ENCODE measurements around the gene INCENP. TPM values are rescaled to one million over a fixed set of nuclear protein-coding genes. Genes with fewer than 3 reads are reported as not detected.

Gene INCENP
- total and polyA plus RNA-seq, 10 of the 15 experiments (the other 5 are each of a cell fraction or from before 2014, with no cell fraction given): 1.4 to 96.8 (median 29.0) TPM

DNA sequence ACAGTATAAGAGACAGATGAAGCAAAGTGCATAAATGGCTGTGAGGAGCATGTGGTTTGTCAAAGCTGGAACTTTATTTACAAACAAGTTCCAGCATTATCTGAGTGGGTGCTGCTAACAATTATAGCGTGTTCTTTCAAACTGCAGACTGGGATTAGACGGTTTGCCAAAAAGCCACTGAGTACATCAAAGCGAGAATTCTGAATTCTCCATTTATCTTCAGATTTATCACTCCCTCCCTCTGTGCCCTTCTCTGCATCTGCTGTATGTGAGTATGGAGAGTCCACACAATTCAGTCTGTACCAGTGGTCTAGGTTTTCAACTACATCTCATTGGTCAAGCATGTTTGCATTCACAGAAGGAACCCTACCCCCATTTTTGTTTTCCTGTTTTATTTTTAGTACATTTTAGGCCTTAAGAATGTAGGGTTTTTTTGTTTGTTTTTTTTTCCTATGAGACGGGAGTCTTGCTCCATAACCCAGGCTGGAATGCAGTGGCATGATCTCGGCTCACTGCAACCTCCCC lies 18.1 kb upstream of the INCENP start:
- Histone ChIP-seq H3K9me3 (replicated peaks; ENCODE audit: control insufficient read depth, insufficient read depth, low read length) (no peaks in the 10 kb centered on the region), H3K27ac (ENCODE audit: control insufficient read depth, insufficient read depth) (no peak overlapping the region), H3K4me1 (ENCODE audit: control insufficient read depth, insufficient read depth, low read length) (no peaks in the 10 kb centered on the region), H4K20me1 (ENCODE audit: control insufficient read depth, insufficient read depth) (no peaks in the 10 kb centered on the region), H3K36me3 (ENCODE audit: control insufficient read depth in 2 of 2, insufficient read depth in 2 of 2, low read length in 1 of 2) (no peaks in the 10 kb centered on the region), H3K9ac (ENCODE audit: control insufficient read depth, insufficient read depth, low read length) (no peak overlapping the region), H3K4me2 (ENCODE audit: control insufficient read depth, insufficient read depth) (no peak overlapping the region), H3K4me3 (no peak overlapping the region), H3K79me2 (ENCODE audit: control insufficient read depth, insufficient read depth, low read length) (no peaks in the 10 kb centered on the region), H2AFZ (ENCODE audit: control insufficient read depth, low read depth, low read length) (peak overlapping the region; percentile 15), H3K27me3 (replicated peaks in 1 of 2; ENCODE audit: control insufficient read depth in 2 of 2, insufficient read depth in 2 of 2, low read length in 1 of 2) (no peaks in the 10 kb centered on the region)
- no peak for TF ChIP-seq TCF12 (IDR thresholded peaks at IDR 0.05; ENCODE audit: low read depth, low read length)
- TF ChIP-seq ZNF274 (IDR thresholded peaks at IDR 0.05; ENCODE audit: insufficient read depth, insufficient read length): no peak
- TF ChIP-seq NFXL1 (IDR thresholded peaks at IDR 0.05; ENCODE audit: borderline replicate concordance): no peak
- TF ChIP-seq, protein P1, sequence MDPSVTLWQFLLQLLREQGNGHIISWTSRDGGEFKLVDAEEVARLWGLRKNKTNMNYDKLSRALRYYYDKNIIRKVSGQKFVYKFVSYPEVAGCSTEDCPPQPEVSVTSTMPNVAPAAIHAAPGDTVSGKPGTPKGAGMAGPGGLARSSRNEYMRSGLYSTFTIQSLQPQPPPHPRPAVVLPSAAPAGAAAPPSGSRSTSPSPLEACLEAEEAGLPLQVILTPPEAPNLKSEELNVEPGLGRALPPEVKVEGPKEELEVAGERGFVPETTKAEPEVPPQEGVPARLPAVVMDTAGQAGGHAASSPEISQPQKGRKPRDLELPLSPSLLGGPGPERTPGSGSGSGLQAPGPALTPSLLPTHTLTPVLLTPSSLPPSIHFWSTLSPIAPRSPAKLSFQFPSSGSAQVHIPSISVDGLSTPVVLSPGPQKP (IDR thresholded peaks at IDR 0.05; ENCODE audit: low read depth, low read length): no peak
- no peak for TF ChIP-seq RELA (IDR thresholded peaks at IDR 0.05; ENCODE audit: borderline replicate concordance, partially characterized antibody)
- no peak for TF ChIP-seq PKNOX1 (IDR thresholded peaks at IDR 0.05)
- no peak for TF ChIP-seq CHD2 (IDR thresholded peaks at IDR 0.05; ENCODE audit: borderline replicate concordance, low read depth, low read length)
- TF ChIP-seq, protein P2, sequence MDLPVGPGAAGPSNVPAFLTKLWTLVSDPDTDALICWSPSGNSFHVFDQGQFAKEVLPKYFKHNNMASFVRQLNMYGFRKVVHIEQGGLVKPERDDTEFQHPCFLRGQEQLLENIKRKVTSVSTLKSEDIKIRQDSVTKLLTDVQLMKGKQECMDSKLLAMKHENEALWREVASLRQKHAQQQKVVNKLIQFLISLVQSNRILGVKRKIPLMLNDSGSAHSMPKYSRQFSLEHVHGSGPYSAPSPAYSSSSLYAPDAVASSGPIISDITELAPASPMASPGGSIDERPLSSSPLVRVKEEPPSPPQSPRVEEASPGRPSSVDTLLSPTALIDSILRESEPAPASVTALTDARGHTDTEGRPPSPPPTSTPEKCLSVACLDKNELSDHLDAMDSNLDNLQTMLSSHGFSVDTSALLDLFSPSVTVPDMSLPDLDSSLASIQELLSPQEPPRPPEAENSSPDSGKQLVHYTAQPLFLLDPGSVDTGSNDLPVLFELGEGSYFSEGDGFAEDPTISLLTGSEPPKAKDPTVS (IDR thresholded peaks at IDR 0.05; ENCODE audit: low read depth, low read length): no peak
- TF ChIP-seq EP300 (IDR thresholded peaks at IDR 0.05; ENCODE audit: borderline replicate concordance in 1 of 2, control insufficient read depth in 1 of 2, low read depth in 2 of 2, low read length in 2 of 2): no peak
- TF ChIP-seq KDM1A (IDR thresholded peaks at IDR 0.05; ENCODE audit: borderline replicate concordance): no peak
- TF ChIP-seq POLR2AphosphoS5 (IDR thresholded peaks at IDR 0.05; ENCODE audit: low read length): no peak
- TF ChIP-seq, protein P3, sequence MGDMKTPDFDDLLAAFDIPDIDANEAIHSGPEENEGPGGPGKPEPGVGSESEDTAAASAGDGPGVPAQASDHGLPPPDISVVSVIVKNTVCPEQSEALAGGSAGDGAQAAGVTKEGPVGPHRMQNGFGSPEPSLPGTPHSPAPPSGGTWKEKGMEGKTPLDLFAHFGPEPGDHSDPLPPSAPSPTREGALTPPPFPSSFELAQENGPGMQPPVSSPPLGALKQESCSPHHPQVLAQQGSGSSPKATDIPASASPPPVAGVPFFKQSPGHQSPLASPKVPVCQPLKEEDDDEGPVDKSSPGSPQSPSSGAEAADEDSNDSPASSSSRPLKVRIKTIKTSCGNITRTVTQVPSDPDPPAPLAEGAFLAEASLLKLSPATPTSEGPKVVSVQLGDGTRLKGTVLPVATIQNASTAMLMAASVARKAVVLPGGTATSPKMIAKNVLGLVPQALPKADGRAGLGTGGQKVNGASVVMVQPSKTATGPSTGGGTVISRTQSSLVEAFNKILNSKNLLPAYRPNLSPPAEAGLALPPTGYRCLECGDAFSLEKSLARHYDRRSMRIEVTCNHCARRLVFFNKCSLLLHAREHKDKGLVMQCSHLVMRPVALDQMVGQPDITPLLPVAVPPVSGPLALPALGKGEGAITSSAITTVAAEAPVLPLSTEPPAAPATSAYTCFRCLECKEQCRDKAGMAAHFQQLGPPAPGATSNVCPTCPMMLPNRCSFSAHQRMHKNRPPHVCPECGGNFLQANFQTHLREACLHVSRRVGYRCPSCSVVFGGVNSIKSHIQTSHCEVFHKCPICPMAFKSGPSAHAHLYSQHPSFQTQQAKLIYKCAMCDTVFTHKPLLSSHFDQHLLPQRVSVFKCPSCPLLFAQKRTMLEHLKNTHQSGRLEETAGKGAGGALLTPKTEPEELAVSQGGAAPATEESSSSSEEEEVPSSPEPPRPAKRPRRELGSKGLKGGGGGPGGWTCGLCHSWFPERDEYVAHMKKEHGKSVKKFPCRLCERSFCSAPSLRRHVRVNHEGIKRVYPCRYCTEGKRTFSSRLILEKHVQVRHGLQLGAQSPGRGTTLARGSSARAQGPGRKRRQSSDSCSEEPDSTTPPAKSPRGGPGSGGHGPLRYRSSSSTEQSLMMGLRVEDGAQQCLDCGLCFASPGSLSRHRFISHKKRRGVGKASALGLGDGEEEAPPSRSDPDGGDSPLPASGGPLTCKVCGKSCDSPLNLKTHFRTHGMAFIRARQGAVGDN (IDR thresholded peaks at IDR 0.05): no peak
- no peak for TF ChIP-seq CEBPB (IDR thresholded peaks at IDR 0.05; ENCODE audit: borderline replicate concordance in 1 of 2, low read depth in 2 of 2, low read length in 2 of 2)
- TF ChIP-seq IKZF2 (IDR thresholded peaks at IDR 0.05): no peak
- TF ChIP-seq BMI1 (IDR thresholded peaks at IDR 0.05; ENCODE audit: borderline replicate concordance): no peak
- SMC1A ChIA-PET (ENCODE audit: uncharacterized antibody, unreplicated experiment): interaction anchor here (0.9 to 6.6 kb wide), 3 partner anchors 23 to 208 kb away, joined by 3 to 77 read pairs (median 4); no protein-coding TSS in a partner anchor
- no peak for ATAC-seq
- in situ Hi-C loops (cut with MboI) (loop anchor here (5.0 kb wide), 2 partner anchors 208 to 308 kb away; no protein-coding TSS in a partner anchor), intact Hi-C loops (cut with micrococcal nuclease; ENCODE audit: unreplicated experiment) (loop anchor here (5.0 kb wide), 2 partner anchors 308 to 358 kb away; no protein-coding TSS in a partner anchor)
- peak; percentile 35 for FAIRE-seq
- RAD21 ChIA-PET (ENCODE audit: unreplicated experiment): interaction anchor here (0.8 to 4.7 kb wide), 4 partner anchors 24 to 308 kb away, joined by 4 to 70 read pairs (median 56); no protein-coding TSS in a partner anchor
- POLR2A ChIA-PET: interaction anchor here (0.7 kb wide), 1 partner anchor 418 kb away, joined by 3 read pairs; no protein-coding TSS in a partner anchor
- CTCF ChIA-PET: interaction anchor here (0.6 to 7.6 kb wide), 5 partner anchors 20 to 1030 kb away, joined by 3 to 146 read pairs (median 118); no protein-coding TSS in a partner anchor
- BruUV-seq (replicated peaks): no TSS peak
- 70% methylated on average over 5 of the region's 5 CpGs for WGBS (ENCODE audit: insufficient coverage, insufficient replicate concordance, low lambda C conversion rate, missing lambda C conversion rate)
- no peak for DNase-seq (ENCODE audit: low read depth, low spot score)
